ENCODE results near the gene KRTAP10-8. TPM values are rescaled to one million over a fixed set of nuclear protein-coding genes. Genes with fewer than 3 reads are reported as not detected.

Gene KRTAP10-8
- total RNA-seq, 4 donors from 2014 or later = not detected

GRCh38 chr21:44617071-44617501 lies 5.2 kb downstream of the KRTAP10-8 start:
- H3K27me3 ChIP-seq = no peaks in the 10 kb centered on the region
- no peak for DNase-seq
- H3K36me3 ChIP-seq = no peaks in the 10 kb centered on the region
- TF ChIP-seq POLR2A (IDR thresholded peaks at IDR 0.05) (no peak), CTCF (IDR thresholded peaks at IDR 0.05) (no peak)
- H3K4me3 ChIP-seq (replicated peaks in 1 of 3) = no peak overlapping the region
- intact Hi-C loops (cut with DNase I) = no loop called here
- no peaks in the 10 kb centered on the region for H3K4me1 ChIP-seq
- H3K9me3 ChIP-seq = no peaks in the 10 kb centered on the region
- H3K27ac ChIP-seq = no peak overlapping the region
- WGBS, 2 donors = 71 to 79% methylated on average over 6 to 7 of the region's 8 CpGs

GRCh38 chr21:44618504-44618903 lies 6.6 kb downstream of the KRTAP10-8 start:
- DNase-seq = no peak
- no peaks in the 10 kb centered on the region for H3K36me3 ChIP-seq
- intact Hi-C loops (cut with DNase I) = no loop called here
- 41 to 46% methylated on average over 4 of the region's 4 CpGs for WGBS, 2 donors
- TF ChIP-seq CTCF (IDR thresholded peaks at IDR 0.05) (peak in 1 of 6 experiments; percentile 19), POLR2A (IDR thresholded peaks at IDR 0.05) (no peak)
- no peaks in the 10 kb centered on the region for H3K4me1 ChIP-seq
- no peak overlapping the region for H3K27ac ChIP-seq
- no peaks in the 10 kb centered on the region for H3K9me3 ChIP-seq
- H3K27me3 ChIP-seq = no peaks in the 10 kb centered on the region
- no peak overlapping the region for H3K4me3 ChIP-seq (replicated peaks in 1 of 3)

GRCh38 chr21:44618909-44619308 lies 7.0 kb downstream of the KRTAP10-8 start:
- no peaks in the 10 kb centered on the region for H3K4me1 ChIP-seq
- H3K4me3 ChIP-seq (replicated peaks in 1 of 3) = no peak overlapping the region
- TF ChIP-seq CTCF (IDR thresholded peaks at IDR 0.05) (no peak), POLR2A (IDR thresholded peaks at IDR 0.05) (no peak)
- no peaks in the 10 kb centered on the region for H3K36me3 ChIP-seq
- WGBS, 2 donors = 72 to 76% methylated on average over 3 of the region's 3 CpGs
- H3K27ac ChIP-seq = no peak overlapping the region
- no peak for DNase-seq
- no peaks in the 10 kb centered on the region for H3K9me3 ChIP-seq
- intact Hi-C loops (cut with DNase I) = no loop called here
- H3K27me3 ChIP-seq = no peaks in the 10 kb centered on the region

GRCh38 chr21:44619886-44620285 lies 8.0 kb downstream of the KRTAP10-8 start:
- H3K36me3 ChIP-seq = no peaks in the 10 kb centered on the region
- 88 to 91% methylated on average over 6 of the region's 6 CpGs for WGBS, 2 donors
- TF ChIP-seq CTCF (IDR thresholded peaks at IDR 0.05) (no peak), POLR2A (IDR thresholded peaks at IDR 0.05) (no peak)
- intact Hi-C loops (cut with DNase I) = no loop called here
- H3K27me3 ChIP-seq = no peaks in the 10 kb centered on the region
- no peak overlapping the region for H3K27ac ChIP-seq
- no peaks in the 10 kb centered on the region for H3K9me3 ChIP-seq
- no peaks in the 10 kb centered on the region for H3K4me1 ChIP-seq
- DNase-seq = no peak
- H3K4me3 ChIP-seq (replicated peaks in 1 of 3) = no peak overlapping the region

- no peak for DNase-seq
- intact Hi-C loops (cut with DNase I) = no loop called here
- Histone ChIP-seq H3K4me3 (replicated peaks in 1 of 3) (no peak overlapping the region), H3K9me3 (no peaks in the 10 kb centered on the region), H3K27ac (no peak overlapping the region), H3K27me3 (no peaks in the 10 kb centered on the region), H3K4me1 (no peaks in the 10 kb centered on the region), H3K36me3 (no peaks in the 10 kb centered on the region)
- TF ChIP-seq CTCF (IDR thresholded peaks at IDR 0.05) (no peak), POLR2A (IDR thresholded peaks at IDR 0.05) (no peak)
Observed at GRCh38 chr21:44623575-44623974, 11.7 kb downstream of the KRTAP10-8 start.
